Upper lobe of right lung (tissue), 1 donor: ENCODE measurements around the gene YAP1. TPM values are rescaled to one million over a fixed set of nuclear protein-coding genes. Genes with fewer than 3 reads are reported as not detected.

ENCODE experiments used
- ATAC-seq: fragments of 200-7000 bp; cut with Tn5 transposase; one replicate; pipeline ENCODE4 v1.9.1; 2020; ENCODE audit warnings: mild to moderate bottlenecking, moderate library complexity
- DNase-seq: peaks from one replicate; pipeline ENCODE4 v3.0.0-alpha.2; 2020
- H3K27ac ChIP-seq: fragments of 200-600 bp; one replicate; pipeline ENCODE4 v1.8.0; 2022
- H3K27me3 ChIP-seq: fragments of 200-600 bp; one replicate; pipeline ENCODE4 v1.8.0; 2022; ENCODE audit warnings: mild to moderate bottlenecking
- H3K36me3 ChIP-seq: fragments of 200-600 bp; one replicate; pipeline ENCODE4 v1.8.0; 2022
- H3K4me1 ChIP-seq: fragments of 200-600 bp; one replicate; pipeline ENCODE4 v1.8.0; 2022
- H3K4me3 ChIP-seq: fragments of 200-600 bp; one replicate; pipeline ENCODE4 v1.8.0; 2022; ENCODE audit warnings: mild to moderate bottlenecking
- H3K9me3 ChIP-seq: fragments of 200-600 bp; one replicate; pipeline ENCODE4 v1.8.0; 2022
- intact Hi-C: fragments of 100-400 bp; cut with DNase I; formaldehyde crosslinking; loops from one replicate; pipeline ENCODE4 v1.11.0; 2022
- total RNA-seq: library from RNA; stranded (reverse); fragmentation: NEBNext Ultra II Directional; extraction: Animal tissue kit (Norgen Biotek cat#: 25700); gene quantifications from one replicate; pipeline ENCODE4 v1.2.1, GENCODE V29; 2021
- TF ChIP-seq, protein P1 (sequence below): fragments of 200-600 bp; IDR thresholded peaks from one replicate; pipeline ENCODE4 v1.8.0; 2022; ENCODE audit warnings: antibody characterized with exemption
- donor health status: DM: no; HTN: yes; CAD: no; lungs with severe emphysema.

Gene YAP1
- total RNA-seq, 1 donor from 2014 or later: 127 TPM

DNA sequence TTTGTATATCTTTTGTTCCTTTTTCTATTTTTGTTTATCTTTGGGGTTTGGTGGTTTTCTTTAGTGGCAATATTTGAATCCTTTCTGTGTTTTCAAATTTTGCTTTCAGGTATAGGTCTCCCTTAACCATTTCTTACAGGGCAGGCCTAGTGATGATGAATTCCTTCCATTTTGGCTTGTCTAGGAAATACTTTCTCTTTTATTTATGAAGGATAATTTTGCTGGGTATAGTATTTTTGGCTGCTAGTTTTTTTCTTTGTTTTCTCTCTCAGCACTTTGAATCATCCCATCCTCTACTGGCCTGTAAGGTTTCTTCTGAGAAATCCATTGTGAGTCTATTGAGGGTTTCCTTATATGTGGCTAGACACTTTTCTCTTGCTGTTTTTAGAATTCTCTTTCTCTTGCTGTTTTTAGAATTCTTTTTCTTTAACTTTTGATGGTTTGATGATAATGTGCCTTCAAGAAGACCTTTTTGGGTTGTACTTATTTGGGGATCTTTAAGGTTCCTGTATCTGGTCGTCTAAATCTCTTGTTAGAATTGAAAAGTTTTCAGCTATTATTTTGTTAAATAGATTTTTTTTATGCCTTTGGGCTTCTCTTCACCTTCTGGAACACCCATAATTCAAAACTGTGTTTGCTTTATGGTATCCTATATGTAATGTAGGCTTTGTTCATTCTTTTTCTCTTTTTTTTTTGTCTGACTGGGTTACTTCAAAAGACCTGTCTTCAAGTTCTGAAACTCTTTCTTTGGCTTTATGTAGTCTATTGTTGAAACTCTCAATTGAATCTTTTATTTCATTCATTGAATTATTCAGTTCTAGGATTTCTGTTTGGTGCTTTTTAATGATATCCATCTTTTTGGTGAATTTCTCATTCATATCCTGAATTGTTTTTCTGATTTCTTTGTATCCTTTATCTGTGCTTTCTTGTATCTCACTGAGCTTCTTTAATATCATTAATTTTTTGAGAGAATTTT lies 38.5 kb upstream of the YAP1 start:
- Histone ChIP-seq H3K4me3 (no peak overlapping the region), H3K4me1 (no peaks in the 10 kb centered on the region), H3K36me3 (no peaks in the 10 kb centered on the region), H3K27me3 (no peaks in the 10 kb centered on the region), H3K27ac (no peak overlapping the region), H3K9me3 (peaks cover 18% of the 10 kb centered on the region)
- intact Hi-C loops: no loop called here
- ATAC-seq (no peak), DNase-seq (no peak)
- TF ChIP-seq, protein P1, sequence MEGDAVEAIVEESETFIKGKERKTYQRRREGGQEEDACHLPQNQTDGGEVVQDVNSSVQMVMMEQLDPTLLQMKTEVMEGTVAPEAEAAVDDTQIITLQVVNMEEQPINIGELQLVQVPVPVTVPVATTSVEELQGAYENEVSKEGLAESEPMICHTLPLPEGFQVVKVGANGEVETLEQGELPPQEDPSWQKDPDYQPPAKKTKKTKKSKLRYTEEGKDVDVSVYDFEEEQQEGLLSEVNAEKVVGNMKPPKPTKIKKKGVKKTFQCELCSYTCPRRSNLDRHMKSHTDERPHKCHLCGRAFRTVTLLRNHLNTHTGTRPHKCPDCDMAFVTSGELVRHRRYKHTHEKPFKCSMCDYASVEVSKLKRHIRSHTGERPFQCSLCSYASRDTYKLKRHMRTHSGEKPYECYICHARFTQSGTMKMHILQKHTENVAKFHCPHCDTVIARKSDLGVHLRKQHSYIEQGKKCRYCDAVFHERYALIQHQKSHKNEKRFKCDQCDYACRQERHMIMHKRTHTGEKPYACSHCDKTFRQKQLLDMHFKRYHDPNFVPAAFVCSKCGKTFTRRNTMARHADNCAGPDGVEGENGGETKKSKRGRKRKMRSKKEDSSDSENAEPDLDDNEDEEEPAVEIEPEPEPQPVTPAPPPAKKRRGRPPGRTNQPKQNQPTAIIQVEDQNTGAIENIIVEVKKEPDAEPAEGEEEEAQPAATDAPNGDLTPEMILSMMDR: no peak

GRCh38 chr11:102073253-102073652 lies 37.0 kb upstream of the YAP1 start:
- no peak overlapping the region for H3K4me3 ChIP-seq
- TF ChIP-seq, protein P1: no peak
- ATAC-seq: no peak
- peaks cover 18% of the 10 kb centered on the region for H3K9me3 ChIP-seq
- DNase-seq: no peak
- no peak overlapping the region for H3K27ac ChIP-seq
- no peaks in the 10 kb centered on the region for H3K36me3 ChIP-seq
- H3K4me1 ChIP-seq: no peaks in the 10 kb centered on the region
- no peaks in the 10 kb centered on the region for H3K27me3 ChIP-seq
- intact Hi-C loops: no loop called here

DNA sequence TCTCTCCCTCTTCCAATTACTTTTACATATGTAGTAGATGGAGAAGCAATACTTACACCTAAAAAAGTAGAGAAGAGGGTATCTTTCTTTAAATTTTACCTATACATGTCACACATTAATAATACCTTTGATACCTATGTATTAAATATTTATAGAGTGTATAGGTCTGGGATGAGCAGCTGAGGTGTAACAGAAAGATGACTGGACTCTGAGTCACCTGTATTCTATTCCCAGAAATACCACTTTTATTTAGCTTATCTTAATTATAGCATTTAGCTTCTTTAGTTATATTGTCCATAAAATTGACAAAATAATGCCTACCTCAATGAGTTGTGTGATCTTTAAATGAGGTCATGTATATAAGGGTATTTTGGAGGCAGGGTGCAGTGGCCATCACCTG lies 30.6 kb upstream of the YAP1 start:
- Histone ChIP-seq H3K27ac (no peak overlapping the region), H3K4me1 (no peaks in the 10 kb centered on the region), H3K36me3 (no peaks in the 10 kb centered on the region), H3K27me3 (peaks cover 3% of the 10 kb centered on the region), H3K9me3 (no peaks in the 10 kb centered on the region), H3K4me3 (no peak overlapping the region)
- TF ChIP-seq, protein P1: no peak
- ATAC-seq (no peak), DNase-seq (no peak)
- intact Hi-C loops: no loop called here

DNA sequence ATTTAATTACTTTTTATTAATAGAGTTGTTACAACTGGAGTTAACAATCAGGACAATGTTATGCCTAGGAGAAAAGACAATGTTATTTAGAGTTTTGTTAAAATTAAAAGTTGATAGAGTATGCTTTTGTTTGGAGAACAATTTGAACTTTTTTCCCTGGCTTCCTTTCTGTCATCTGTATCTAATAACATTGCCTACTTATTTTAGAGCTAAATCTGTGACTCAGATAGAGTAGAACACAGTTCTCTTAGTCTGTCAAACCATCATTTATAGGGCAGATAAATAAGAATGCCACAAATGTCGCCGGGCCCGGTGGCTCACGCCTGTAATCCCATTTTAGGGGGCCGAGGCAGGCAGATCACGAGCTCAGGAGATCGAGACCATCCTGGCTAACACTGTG lies 28.9 kb upstream of the YAP1 start:
- TF ChIP-seq, protein P1: no peak
- no peak overlapping the region for H3K27ac ChIP-seq
- no peaks in the 10 kb centered on the region for H3K36me3 ChIP-seq
- no peaks in the 10 kb centered on the region for H3K4me1 ChIP-seq
- H3K9me3 ChIP-seq: no peaks in the 10 kb centered on the region
- H3K4me3 ChIP-seq: no peak overlapping the region
- H3K27me3 ChIP-seq: peaks cover 3% of the 10 kb centered on the region
- ATAC-seq: no peak
- intact Hi-C loops: no loop called here
- no peak for DNase-seq

DNA sequence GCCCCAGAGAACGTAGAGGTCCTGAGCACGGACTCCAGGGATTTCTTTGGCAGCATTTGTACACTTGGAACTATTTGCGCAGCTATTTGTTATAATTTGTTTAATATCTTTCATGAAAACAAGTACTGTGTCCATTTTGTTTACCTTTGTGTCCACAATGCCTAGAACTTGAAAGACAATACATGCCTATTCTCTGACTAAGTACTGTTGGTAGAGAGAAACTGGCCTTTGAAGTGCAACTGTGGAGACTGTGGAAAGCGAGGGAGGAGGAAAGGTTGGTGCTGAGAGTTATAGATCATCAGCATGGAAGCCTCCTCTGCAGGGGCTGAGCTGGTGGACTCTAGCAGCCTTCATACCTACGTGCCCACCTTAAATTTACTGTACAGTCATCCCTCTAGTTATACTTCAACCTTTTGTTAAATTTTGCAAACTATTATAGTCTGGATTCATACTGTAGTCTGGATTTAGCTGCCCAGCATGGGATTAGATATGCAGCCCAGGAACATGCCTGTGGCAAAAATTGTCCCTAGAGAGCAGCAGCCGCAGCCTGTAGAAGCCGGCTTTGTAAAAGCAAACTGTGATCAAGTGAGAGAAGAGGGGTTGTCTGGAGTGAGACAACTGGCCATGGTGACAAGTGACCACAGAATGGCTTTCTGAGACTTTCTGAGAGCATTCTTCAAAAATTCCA lies 24.2 kb upstream of the YAP1 start:
- Histone ChIP-seq H3K9me3 (no peaks in the 10 kb centered on the region), H3K4me3 (no peak overlapping the region), H3K36me3 (no peaks in the 10 kb centered on the region), H3K4me1 (no peaks in the 10 kb centered on the region), H3K27me3 (no peaks in the 10 kb centered on the region), H3K27ac (no peak overlapping the region)
- TF ChIP-seq, protein P1: no peak
- intact Hi-C loops: no loop called here
- ATAC-seq: no peak
- no peak for DNase-seq
